Fibroblast of lung (primary cell): ENCODE measurements around the gene ORC3. TPM values are rescaled to one million over a fixed set of nuclear protein-coding genes. Genes with fewer than 3 reads are reported as not detected.

Source experiments
- DNase-seq, 2 donors: peaks; one replicate each; pipeline versions ENCODE4 v3.0.0 to v3.0.0-alpha.2; 2010; ENCODE audit warnings: low read depth in 2 of 2
- H2AFZ ChIP-seq: 2 replicates; pipeline ENCODE4 v1.5.1; 2012; ENCODE audit warnings: low read length, control low read depth, inconsistent platforms
- H3K27ac ChIP-seq: 2 replicates; pipeline ENCODE4 v1.5.1; 2011; ENCODE audit warnings: low read length, control low read depth; ENCODE audit not compliant: insufficient read depth
- H3K27me3 ChIP-seq: 2 replicates; pipeline ENCODE4 v1.5.1; 2011; ENCODE audit warnings: mild to moderate bottlenecking, low read length; ENCODE audit not compliant: control insufficient read depth, insufficient read depth
- H3K36me3 ChIP-seq: 2 replicates; pipeline ENCODE4 v1.5.1; 2011; ENCODE audit warnings: low read length; ENCODE audit not compliant: control insufficient read depth, insufficient read depth
- H3K4me1 ChIP-seq: 2 replicates; pipeline ENCODE4 v1.5.1; 2011; ENCODE audit warnings: low read length; ENCODE audit not compliant: control insufficient read depth, insufficient read depth; ENCODE audit errors: extremely low read depth
- H3K4me2 ChIP-seq: 2 replicates; pipeline ENCODE4 v1.5.1; 2011; ENCODE audit warnings: low read length, control low read depth; ENCODE audit not compliant: insufficient read depth; ENCODE audit errors: extremely low read depth
- H3K4me3 ChIP-seq, 4 experiments: fragments of 200-600 bp in 1 of 4; sonication (generic) in 1 of 4; replicated peaks in 1 of 4; 2 replicates each; pipeline ENCODE4 v1.5.1; 2011 to 2016; ENCODE audit warnings: low read length in 4 of 4, low read depth in 3 of 4, mild to moderate bottlenecking in 3 of 4, control low read depth in 2 of 4, inconsistent platforms in 1 of 4, mixed read lengths in 1 of 4; ENCODE audit not compliant: insufficient read depth in 1 of 4; ENCODE audit errors: control extremely low read depth in 1 of 4
- H3K79me2 ChIP-seq: 2 replicates; pipeline ENCODE4 v1.5.1; 2012; ENCODE audit warnings: mild to moderate bottlenecking, low read length, inconsistent platforms; ENCODE audit not compliant: control insufficient read depth, insufficient read depth
- H3K9ac ChIP-seq: 2 replicates; pipeline ENCODE4 v1.5.1; 2011; ENCODE audit warnings: mild to moderate bottlenecking, low read length, control low read depth; ENCODE audit not compliant: insufficient read depth
- H3K9me3 ChIP-seq: 2 replicates; pipeline ENCODE4 v1.5.1; 2012; ENCODE audit warnings: low read depth, low read length; ENCODE audit not compliant: control insufficient read depth, insufficient read depth
- H4K20me1 ChIP-seq: 2 replicates; pipeline ENCODE4 v1.5.1; 2011; ENCODE audit warnings: low read length; ENCODE audit not compliant: control insufficient read depth, insufficient read depth; ENCODE audit errors: extremely low read depth
- CTCF ChIP-seq, 2 donors: IDR thresholded peaks in 1 of 2; conservative IDR thresholded peaks in 1 of 2; 1 replicate in 1 of 2; 2 replicates in 1 of 2; pipeline ENCODE4 v1.5.1; 2011 to 2012; ENCODE audit warnings: low read length in 2 of 2, control low read depth in 1 of 2, inconsistent platforms in 1 of 2, low read depth in 1 of 2, mild to moderate bottlenecking in 1 of 2
- EZH2 ChIP-seq: IDR thresholded peaks from 2 replicates; pipeline ENCODE4 v1.5.1; 2012; ENCODE audit warnings: low read length, control low read depth, mild to moderate bottlenecking; ENCODE audit errors: missing control alignments
- polyA plus RNA-seq, 2 donors: library from polyadenylated mRNA; depleted of rRNA in 1 of 2; stranded (reverse) in 1 of 2; unstranded in 1 of 2; fragments of >200 nt; gene quantifications; 2 replicates each; pipeline ENCODE4 v1.2.1, GENCODE V29; 2011 to 2012; ENCODE audit warnings: missing spikeins in 1 of 2
- total RNA-seq: library from RNA; depleted of rRNA; stranded (reverse); fragments of >200 nt; gene quantifications from 2 replicates; pipeline ENCODE4 v1.2.1, GENCODE V29; 2014

The ORC3 gene
- total and polyA plus RNA-seq, 2 donors (not counting 1 experiment from before 2014, with no cell fraction given) = 23.8 to 37.9 TPM

- H3K4me2 ChIP-seq = peak overlapping the region; percentile 99
- H3K27me3 ChIP-seq = no peaks in the 10 kb centered on the region
- H3K79me2 ChIP-seq = peaks cover 79% of the 10 kb centered on the region
- TF ChIP-seq CTCF (conservative IDR thresholded peaks at IDR 0.05 in 1 of 2, IDR thresholded peaks at IDR 0.05 in 1 of 2; ENCODE audit: low read depth in 1 of 2, low read length in 2 of 2) = no peak
- TF ChIP-seq EZH2 = no peak
- no peaks in the 10 kb centered on the region for H3K36me3 ChIP-seq
- H4K20me1 ChIP-seq = no peaks in the 10 kb centered on the region
- peak; percentile 5 to 52 for DNase-seq
- peak overlapping the region; percentile 93 for H3K9ac ChIP-seq
- no peaks in the 10 kb centered on the region for H3K9me3 ChIP-seq
- peak overlapping the region; percentile 96 for H3K27ac ChIP-seq
- H2AFZ ChIP-seq = no peak overlapping the region
- peak overlapping the region; percentile 80 to 100 (median 94) for H3K4me3 ChIP-seq
- H3K4me1 ChIP-seq = peaks cover 2% of the 10 kb centered on the region
Observed at GRCh38 chr6:87588756-87589407, 1.1 kb upstream of the ORC3 start.

DNA sequence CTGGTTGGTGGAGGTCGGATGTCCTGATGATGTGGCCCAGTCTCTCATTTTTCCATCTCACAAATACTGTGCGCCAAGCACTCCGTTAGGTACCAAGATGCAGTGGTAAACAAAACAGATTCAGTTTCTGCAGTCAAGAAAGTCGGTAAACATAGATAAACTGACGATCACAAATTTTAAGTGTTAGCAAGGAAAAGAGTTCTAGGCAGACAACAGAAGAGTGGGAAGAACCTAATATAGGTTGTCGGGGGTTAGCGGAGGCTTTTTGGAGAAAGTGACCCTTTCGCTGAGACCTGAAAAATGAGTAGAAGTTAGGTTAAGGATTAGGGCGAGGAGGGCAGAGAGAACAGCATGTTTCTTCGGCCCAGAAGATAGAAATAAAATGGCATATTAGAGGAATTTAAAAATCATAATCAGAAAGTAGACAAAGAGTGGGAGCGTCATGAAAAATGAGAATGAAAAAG lies 514 bp downstream of the ORC3 start:
- Histone ChIP-seq H3K27me3 (no peaks in the 10 kb centered on the region), H3K4me3 (peak overlapping the region; percentile 80 to 100 (median 94)), H3K4me2 (peak overlapping the region; percentile 92), H3K36me3 (no peaks in the 10 kb centered on the region), H2AFZ (peak overlapping the region; percentile 100), H3K9ac (peak overlapping the region; percentile 93), H3K4me1 (peaks cover 2% of the 10 kb centered on the region), H3K27ac (peak overlapping the region; percentile 96), H3K79me2 (peaks cover 66% of the 10 kb centered on the region), H4K20me1 (no peaks in the 10 kb centered on the region), H3K9me3 (no peaks in the 10 kb centered on the region)
- no peak for TF ChIP-seq CTCF (conservative IDR thresholded peaks at IDR 0.05 in 1 of 2, IDR thresholded peaks at IDR 0.05 in 1 of 2; ENCODE audit: low read depth in 1 of 2, low read length in 2 of 2)
- no peak for DNase-seq

GRCh38 chr6:87590990-87591389 lies 1.1 kb downstream of the ORC3 start:
- Histone ChIP-seq H3K4me1 (peaks cover 2% of the 10 kb centered on the region), H3K36me3 (no peaks in the 10 kb centered on the region), H4K20me1 (no peaks in the 10 kb centered on the region), H2AFZ (no peak overlapping the region), H3K27ac (no peak overlapping the region), H3K79me2 (peaks cover 62% of the 10 kb centered on the region), H3K9ac (no peak overlapping the region), H3K4me3 (peak overlapping the region; percentile 80 to 100 (median 94)), H3K27me3 (no peaks in the 10 kb centered on the region), H3K9me3 (no peaks in the 10 kb centered on the region), H3K4me2 (peak overlapping the region; percentile 92)
- TF ChIP-seq CTCF (conservative IDR thresholded peaks at IDR 0.05 in 1 of 2, IDR thresholded peaks at IDR 0.05 in 1 of 2; ENCODE audit: low read depth in 1 of 2, low read length in 2 of 2) = no peak
- no peak for TF ChIP-seq EZH2
- DNase-seq = peak in 1 of 2 donors; percentile 21
